ENCODE measurements around the gene XAGE2.
"Not testable (repeated sequence)": the region's sequence is repeated elsewhere in the genome, so short reads cannot be mapped to it uniquely, and the experiment has no call there.

XAGE2 gene, protein sequence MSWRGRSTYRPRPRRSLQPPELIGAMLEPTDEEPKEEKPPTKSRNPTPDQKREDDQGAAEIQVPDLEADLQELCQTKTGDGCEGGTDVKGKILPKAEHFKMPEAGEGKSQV

GRCh38 chrX:52368368-52369055, at the start of gene XAGE2:
XAGE2 (plus strand) TSS chrX:52369021; CDS start chrX:52370015, 994 bp downstream.
- no peak for DNase-seq

GRCh38 chrX:52337410-52337809, 31.4 kb upstream of the XAGE2 start:
- no peak for DNase-seq

DNA sequence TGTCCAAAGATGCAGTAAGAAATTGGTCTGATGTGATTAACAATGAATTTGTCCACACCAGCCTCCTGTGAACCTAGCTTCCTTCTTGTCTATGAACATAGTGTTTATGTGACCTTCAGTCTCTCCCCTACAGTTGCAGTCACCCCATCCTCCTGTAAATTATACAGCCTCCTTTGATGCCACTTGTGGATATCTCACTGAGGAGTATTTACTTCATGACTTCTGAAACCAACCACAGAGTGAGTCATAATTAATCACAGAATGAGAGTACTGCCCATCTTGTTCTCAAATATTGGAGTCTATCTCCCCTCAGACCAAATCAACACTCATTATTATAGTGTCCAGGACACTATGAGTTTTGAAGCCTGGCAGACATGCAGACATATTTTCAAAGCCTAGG, 27.3 kb upstream of the XAGE2 start:
- DNase-seq = no peak

DNA sequence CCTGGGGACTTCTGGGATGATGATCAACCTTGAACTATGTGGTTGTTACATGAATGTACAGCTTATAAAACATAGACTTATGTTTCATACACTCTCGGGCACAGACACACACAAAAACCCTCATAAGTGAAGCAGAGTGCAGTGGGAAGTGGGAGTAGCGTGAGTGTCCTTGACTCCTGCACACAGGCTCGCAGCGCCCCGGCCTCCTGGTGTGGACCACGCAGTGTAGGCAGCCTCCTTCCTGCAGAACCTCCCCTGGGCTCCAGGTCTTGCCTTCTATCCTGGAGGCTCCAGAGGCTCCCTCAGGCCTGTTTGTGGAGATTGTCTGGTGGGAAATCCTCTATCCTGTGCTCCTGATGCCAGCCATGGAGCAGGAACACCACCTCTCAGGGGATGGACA, 25.7 kb upstream of the XAGE2 start:
- not testable (repeated sequence) for DNase-seq

GRCh38 chrX:52345402-52345801, 23.4 kb upstream of the XAGE2 start:
- DNase-seq = not testable (repeated sequence)

DNA sequence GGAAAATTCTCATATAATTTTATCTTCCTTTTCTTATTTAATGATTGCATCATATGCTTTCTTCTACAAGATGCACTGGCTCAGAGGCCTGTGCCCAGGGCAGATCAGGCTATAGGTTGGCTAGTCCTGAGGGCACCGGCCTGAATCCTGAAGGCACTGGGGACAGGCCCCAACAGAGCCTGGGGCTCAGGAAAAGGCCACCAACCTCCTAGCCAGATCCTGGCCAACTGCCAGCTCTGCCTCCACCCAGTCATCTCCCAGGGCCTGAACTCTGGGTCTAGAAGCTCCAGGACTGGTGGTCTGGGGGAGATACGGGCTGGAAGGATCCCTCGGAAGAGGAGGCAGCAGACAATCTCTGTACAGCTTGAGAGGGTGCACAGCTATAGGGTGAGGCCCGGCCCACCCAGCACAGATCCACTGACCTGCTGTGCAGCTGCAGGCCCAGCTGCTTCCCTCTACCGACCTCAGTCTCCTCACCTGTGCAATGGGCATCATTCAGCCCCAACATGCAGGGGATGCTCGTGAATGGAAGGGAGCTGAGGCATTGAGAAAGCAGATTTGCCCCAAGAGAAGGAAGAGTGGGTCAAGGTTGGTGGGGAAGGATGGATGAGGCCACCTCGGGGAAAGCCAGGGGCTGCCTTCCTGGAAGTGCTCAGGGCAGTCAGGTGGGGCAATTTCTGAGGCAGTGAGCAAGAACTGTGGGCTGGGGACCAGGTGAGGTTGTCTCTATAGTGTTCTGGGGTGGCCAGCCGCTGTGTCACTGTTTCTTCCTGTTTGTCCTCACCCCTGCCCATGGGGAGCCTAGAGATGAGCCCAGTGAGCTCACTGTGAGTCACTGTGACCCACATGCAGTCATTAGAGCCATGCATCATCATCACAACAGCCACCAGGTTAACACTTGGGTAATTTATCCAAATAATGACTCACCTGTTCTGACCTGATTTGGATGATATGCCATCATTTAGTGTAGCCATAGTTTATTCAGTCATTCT, 22.4 kb upstream of the XAGE2 start:
- no peak for DNase-seq

- no peak for DNase-seq
Observed at GRCh38 chrX:52349681-52350080, 19.1 kb upstream of the XAGE2 start.

- DNase-seq = no peak
Observed at GRCh38 chrX:52352551-52352950, 16.3 kb upstream of the XAGE2 start.

DNA sequence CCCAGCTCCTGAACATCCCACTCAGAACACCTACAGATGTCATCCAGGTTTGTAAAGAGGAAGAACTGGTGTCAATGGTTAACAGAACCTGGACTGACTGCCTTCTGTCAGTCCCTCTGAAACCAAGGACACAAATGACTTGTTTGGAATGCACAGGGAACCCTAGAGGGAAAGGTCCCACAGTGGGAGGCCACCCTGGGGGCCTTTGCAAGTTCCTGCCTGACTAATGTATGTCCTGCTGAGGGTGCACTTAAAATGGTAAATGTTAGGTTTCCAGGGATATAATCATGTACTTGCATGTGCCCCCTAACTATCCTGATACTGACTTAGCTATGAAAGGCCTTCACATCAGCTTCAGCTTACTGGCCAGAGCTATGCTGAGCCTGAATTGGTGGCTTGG, 15.0 kb upstream of the XAGE2 start:
- DNase-seq = no peak

- no peak for DNase-seq
Observed at GRCh38 chrX:52355108-52355507, 13.7 kb upstream of the XAGE2 start.

- DNase-seq = no peak
Observed at GRCh38 chrX:52359614-52360232, 9.1 kb upstream of the XAGE2 start.

- no peak for DNase-seq
Observed at GRCh38 chrX:52361941-52362340, 6.9 kb upstream of the XAGE2 start.

- DNase-seq = no peak
Observed at GRCh38 chrX:52363247-52363883, 5.5 kb upstream of the XAGE2 start.

- no peak for DNase-seq
Observed at GRCh38 chrX:52378870-52379269, 10.0 kb downstream of the XAGE2 start.

DNA sequence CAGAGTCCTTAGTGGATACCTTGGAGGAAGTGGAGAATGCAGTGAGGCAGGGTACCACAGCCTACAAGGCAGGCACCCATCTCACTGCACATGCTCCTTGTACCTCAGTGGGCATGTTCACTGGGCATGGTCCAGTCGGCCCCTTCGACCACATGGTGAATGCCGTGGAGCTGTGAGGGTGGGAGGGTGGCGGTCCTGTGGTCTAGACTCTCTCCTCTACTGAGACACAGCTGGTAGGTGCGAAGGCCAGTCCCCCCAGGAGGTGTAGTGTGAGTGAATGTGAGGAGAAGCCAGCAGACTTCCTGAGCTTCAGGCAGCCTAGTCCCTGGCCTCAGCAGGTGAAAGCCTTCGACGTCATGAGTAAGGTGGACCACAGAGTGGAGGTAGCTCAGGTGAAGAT, 12.2 kb downstream of the XAGE2 start:
- DNase-seq = no peak

DNA sequence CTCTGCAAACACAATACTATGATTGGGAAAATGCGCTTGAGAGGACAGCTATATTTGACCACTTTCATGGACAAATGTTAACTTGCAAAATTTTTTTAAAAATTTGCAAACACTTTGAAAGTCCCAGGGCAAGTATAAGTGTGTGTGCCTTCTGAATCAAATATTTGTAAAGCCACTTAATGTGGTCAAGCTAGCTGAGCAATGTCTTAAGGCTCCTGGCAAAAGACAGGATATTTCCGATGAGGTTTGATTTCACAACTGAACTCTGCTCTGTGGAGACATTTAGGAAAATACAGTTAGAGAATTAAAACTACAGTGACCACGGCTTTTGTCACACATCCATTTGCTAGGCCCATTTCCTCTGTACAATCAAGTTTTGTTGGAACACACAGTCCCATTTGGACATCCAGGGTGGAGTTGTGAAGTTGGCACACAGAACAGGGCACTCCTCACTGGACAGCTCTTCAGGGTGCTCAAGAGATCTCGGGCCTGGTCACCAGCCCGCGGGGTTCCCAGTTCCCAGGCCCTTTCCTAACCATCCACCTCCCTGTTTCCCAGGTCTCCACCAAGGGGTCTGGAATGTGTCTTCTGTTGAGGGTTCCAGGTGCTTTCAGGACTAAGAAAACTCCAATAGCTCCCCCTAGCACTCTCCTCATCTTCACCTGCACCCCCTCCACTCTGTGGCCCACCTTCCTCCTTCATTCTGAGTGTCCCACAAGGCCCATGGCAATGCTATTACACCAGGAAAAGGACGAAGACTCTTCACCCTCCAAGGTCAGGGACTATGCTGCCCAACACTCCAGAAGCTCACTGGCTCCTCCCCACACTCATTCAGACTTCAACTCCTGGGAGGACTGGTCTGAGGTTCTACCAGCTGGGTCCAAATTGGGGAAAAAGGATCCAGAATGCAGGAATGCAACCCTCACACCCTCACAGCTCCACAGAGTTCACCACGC, 41.9 kb downstream of the XAGE2 start:
- no peak for DNase-seq

GRCh38 chrX:52415304-52415703, 46.5 kb downstream of the XAGE2 start:
- no peak for DNase-seq

DNA sequence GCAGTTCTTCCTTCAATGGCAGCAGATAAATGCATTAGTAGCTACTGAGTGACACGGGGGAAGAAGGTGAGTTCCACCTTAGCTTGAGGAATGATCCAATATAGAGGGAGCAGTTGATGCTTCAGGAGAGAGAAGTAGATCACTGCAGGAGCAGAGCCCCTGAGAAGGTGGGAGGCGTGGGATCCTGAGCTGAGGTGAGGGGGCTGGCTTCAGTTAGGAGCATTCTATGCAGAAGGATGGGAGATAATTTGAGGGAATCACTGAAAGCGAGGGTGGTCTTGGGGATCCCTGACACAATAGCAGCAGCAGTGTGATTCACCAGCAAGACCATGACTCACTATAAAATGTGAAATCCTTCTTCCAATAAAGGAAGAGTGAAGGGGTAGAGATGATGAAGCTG, 48.0 kb downstream of the XAGE2 start:
- DNase-seq = no peak

DNA sequence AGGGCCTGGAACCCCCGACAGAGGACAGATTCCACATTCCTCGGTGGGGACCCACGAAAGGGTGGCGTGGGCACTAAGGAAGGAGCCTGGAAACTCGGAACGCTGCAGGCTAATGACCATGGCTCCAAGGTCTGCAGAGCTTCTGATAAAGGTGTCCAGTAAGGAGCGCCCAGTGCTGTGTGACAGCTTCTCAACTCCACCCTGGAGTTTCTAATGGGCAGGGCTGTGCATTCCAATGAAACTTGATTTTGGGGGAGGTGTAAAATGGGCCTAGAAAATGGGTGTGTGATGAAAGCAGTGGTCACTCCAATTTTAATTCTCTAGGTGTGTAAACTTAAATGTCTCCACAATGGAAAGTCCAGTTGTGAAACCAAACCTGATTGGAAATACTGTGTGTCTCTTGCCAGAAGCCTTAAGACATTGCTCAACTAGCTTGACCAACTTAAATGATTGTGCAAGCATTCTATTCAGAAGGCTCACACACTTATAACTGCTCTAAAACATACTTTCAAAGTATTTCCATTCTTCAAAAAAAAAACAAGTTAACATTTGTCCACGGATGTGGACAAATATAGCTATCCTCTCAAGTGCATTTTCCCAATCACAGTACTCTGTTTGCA, 52.1 kb downstream of the XAGE2 start:
- DNase-seq = no peak

- DNase-seq = no peak
Observed at GRCh38 chrX:52422884-52423283, 54.1 kb downstream of the XAGE2 start.

GRCh38 chrX:52424656-52425055, 55.8 kb downstream of the XAGE2 start:
- DNase-seq = no peak

All from NCI-H1694 treated with DMSO at 0.1 percent for 48 hours (cell line).